VCaP (cell line): ENCODE measurements around the gene ERCC4.

Source experiments
- H3K27ac ChIP-seq: fragments of 450-650 bp; 2 replicates; pipeline ENCODE4 v1.5.1; 2017
- CTCF ChIP-seq: fragments of 450-650 bp; conservative IDR thresholded peaks from 2 replicates; pipeline ENCODE4 v1.5.1; 2017; ENCODE audit warnings: mild to moderate bottlenecking, moderate library complexity

Gene ERCC4

GRCh38 chr16:13948086-13948485, 28.1 kb downstream of the ERCC4 start:
- no peak for TF ChIP-seq CTCF
- no peak overlapping the region for H3K27ac ChIP-seq

GRCh38 chr16:13950821-13951547, 31.0 kb downstream of the ERCC4 start:
- H3K27ac ChIP-seq, result no peak overlapping the region
- no peak for TF ChIP-seq CTCF

- TF ChIP-seq CTCF, result no peak
- H3K27ac ChIP-seq, result no peak overlapping the region
Measured at GRCh38 chr16:13951611-13952010, 31.7 kb downstream of the ERCC4 start.

GRCh38 chr16:13953501-13953900, 33.5 kb downstream of the ERCC4 start:
- H3K27ac ChIP-seq, result no peak overlapping the region
- no peak for TF ChIP-seq CTCF

GRCh38 chr16:13956635-13957196, 36.8 kb downstream of the ERCC4 start:
- TF ChIP-seq CTCF, result no peak
- no peak overlapping the region for H3K27ac ChIP-seq

GRCh38 chr16:13957197-13958078, 37.5 kb downstream of the ERCC4 start:
- no peak overlapping the region for H3K27ac ChIP-seq
- TF ChIP-seq CTCF, result no peak

GRCh38 chr16:13958474-13958873, 38.5 kb downstream of the ERCC4 start:
- H3K27ac ChIP-seq, result no peak overlapping the region
- no peak for TF ChIP-seq CTCF
